IMR-90 (cell line): ENCODE results near the gene SUN1. TPM values are rescaled to one million over a fixed set of nuclear protein-coding genes. Genes with fewer than 3 reads are reported as not detected.

ENCODE experiments used
- ATAC-seq: fragments of 200-7000 bp; cut with Tn5 transposase; 2 replicates; pipeline ENCODE4 v1.9.1; 2020; ENCODE audit warnings: low read depth, mild to moderate bottlenecking, moderate library complexity
- BruUV-seq: library from RNA; stranded (reverse); fragments of 400-500 nt; replicated peaks from 2 replicates; lab custom pipeline; 2021; lab: Mats Ljungman, UMichigan
- CTCF ChIA-PET: fragments of 300-600 bp; formaldehyde crosslinking; extraction: SDS; loops from one replicate; lab custom pipeline; 2021; ENCODE audit warnings: antibody characterized with exemption; lab: Yijun Ruan, JAX
- POLR2A ChIA-PET: fragments of 300-600 bp; sonication (Branson Sonifier 250); formaldehyde crosslinking; loops from one replicate; lab custom pipeline; 2022; ENCODE audit warnings: antibody characterized with exemption; ENCODE audit not compliant: unreplicated experiment; lab: Charles Lee
- DNase-seq: peaks from one replicate; pipeline ENCODE4 v3.0.0; 2013
- H2AFZ ChIP-seq: replicated peaks from 2 replicates; pipeline ENCODE3; 2013; ENCODE audit warnings: low read length, mild to moderate bottlenecking; ENCODE audit not compliant: poor library complexity
- H2AK5ac ChIP-seq: 2 replicates; pipeline ENCODE4 v1.6.1; 2013; ENCODE audit warnings: low read depth, low read length, inconsistent platforms
- H2AK9ac ChIP-seq: replicated peaks from 2 replicates; pipeline ENCODE3; 2013; ENCODE audit warnings: mild to moderate bottlenecking, low read depth, low read length, moderate library complexity; ENCODE audit not compliant: poor library complexity
- H2BK120ac ChIP-seq: 2 replicates; pipeline ENCODE4 v1.6.1; 2013; ENCODE audit warnings: low read depth, low read length, inconsistent platforms
- H2BK15ac ChIP-seq: 3 replicates; pipeline ENCODE4 v1.6.1; 2013; ENCODE audit warnings: low read depth, low read length, inconsistent platforms
- H2BK20ac ChIP-seq: 2 replicates; pipeline ENCODE4 v1.6.1; 2013; ENCODE audit warnings: low read depth, mild to moderate bottlenecking, inconsistent platforms, low read length, moderate library complexity
- H2BK5ac ChIP-seq: 2 replicates; pipeline ENCODE4 v1.6.1; 2013; ENCODE audit warnings: mild to moderate bottlenecking, low read depth, low read length, inconsistent platforms; ENCODE audit not compliant: poor library complexity, severe bottlenecking
- H3K14ac ChIP-seq: replicated peaks from 2 replicates; pipeline ENCODE4 v1.6.1; 2013; ENCODE audit warnings: low read depth, low read length, inconsistent platforms
- H3K18ac ChIP-seq: 2 replicates; pipeline ENCODE4 v1.6.1; 2013; ENCODE audit warnings: low read depth, low read length, control low read depth
- H3K23ac ChIP-seq: 2 replicates; pipeline ENCODE4 v1.6.1; 2013; ENCODE audit warnings: low read depth, low read length, inconsistent platforms
- H3K27ac ChIP-seq: 2 replicates; pipeline ENCODE4 v1.5.1; 2013; ENCODE audit warnings: mild to moderate bottlenecking, control low read depth, low read length; ENCODE audit not compliant: insufficient read depth
- H3K27me3 ChIP-seq: 2 replicates; pipeline ENCODE4 v1.6.1; 2013; ENCODE audit warnings: low read length; ENCODE audit not compliant: control insufficient read depth, insufficient read depth
- H3K36me3 ChIP-seq: 2 replicates; pipeline ENCODE4 v1.6.1; 2013; ENCODE audit warnings: low read length, mixed read lengths; ENCODE audit not compliant: control insufficient read depth, insufficient read depth
- H3K4ac ChIP-seq: 2 replicates; pipeline ENCODE4 v1.6.1; 2013; ENCODE audit warnings: low read depth, low read length, inconsistent platforms
- H3K4me1 ChIP-seq: 2 replicates; pipeline ENCODE4 v1.6.1; 2013; ENCODE audit warnings: low read length, mixed read lengths; ENCODE audit not compliant: control insufficient read depth, insufficient read depth
- H3K4me2 ChIP-seq: 2 replicates; pipeline ENCODE4 v1.6.1; 2013; ENCODE audit warnings: low read depth, mild to moderate bottlenecking, control low read depth, low read length, moderate library complexity
- H3K4me3 ChIP-seq: 2 replicates; pipeline ENCODE4 v1.5.1; 2013; ENCODE audit warnings: low read depth, mild to moderate bottlenecking, control low read depth, low read length, moderate library complexity; ENCODE audit not compliant: insufficient read depth
- H3K56ac ChIP-seq: 2 replicates; pipeline ENCODE4 v1.6.1; 2013; ENCODE audit warnings: low read length, inconsistent platforms; ENCODE audit not compliant: insufficient read depth; ENCODE audit errors: extremely low read depth
- H3K79me1 ChIP-seq, 2 experiments: 2 replicates each; pipeline ENCODE4 v1.6.1; 2013; ENCODE audit warnings: low read length in 2 of 2, inconsistent platforms in 1 of 2, low read depth in 1 of 2
- H3K9ac ChIP-seq: 2 replicates; pipeline ENCODE4 v1.6.1; 2013; ENCODE audit warnings: low read depth, low read length, control low read depth
- H3K9me1 ChIP-seq: 2 replicates; pipeline ENCODE4 v1.6.1; 2013; ENCODE audit warnings: low read length, inconsistent platforms; ENCODE audit not compliant: insufficient read depth
- H3K9me3 ChIP-seq: 2 replicates; pipeline ENCODE4 v1.6.1; 2013; ENCODE audit warnings: low read length; ENCODE audit not compliant: control insufficient read depth, insufficient read depth
- H4K20me1 ChIP-seq: 2 replicates; pipeline ENCODE4 v1.6.1; 2013; ENCODE audit warnings: low read length, inconsistent platforms; ENCODE audit not compliant: insufficient read depth
- H4K5ac ChIP-seq: 2 replicates; pipeline ENCODE4 v1.6.1; 2013; ENCODE audit warnings: mild to moderate bottlenecking, low read depth, low read length, control low read depth
- H4K8ac ChIP-seq, 2 experiments: 2 replicates each; pipeline ENCODE4 v1.6.1; 2013; ENCODE audit warnings: low read depth in 2 of 2, low read length in 2 of 2, control low read depth in 1 of 2, inconsistent platforms in 1 of 2
- H4K91ac ChIP-seq: 2 replicates; pipeline ENCODE4 v1.6.1; 2013; ENCODE audit warnings: low read depth, low read length, inconsistent platforms; ENCODE audit not compliant: insufficient read depth
- CTCF ChIP-seq: conservative IDR thresholded peaks from 2 replicates; pipeline ENCODE4 v1.5.1; 2012; ENCODE audit warnings: mild to moderate bottlenecking, low read depth, low read length, improper control_type of control experiment
- FOS ChIP-seq: fragments of 150-350 bp; IDR thresholded peaks from 2 replicates; pipeline ENCODE4 v1.6.1; 2016; ENCODE audit warnings: low read depth, low read length
- MAZ ChIP-seq: IDR thresholded peaks from 2 replicates; pipeline ENCODE4 v1.6.1; 2012; ENCODE audit warnings: low read depth, mild to moderate bottlenecking, low read length, improper control_type of control experiment, moderate library complexity, borderline replicate concordance
- MXI1 ChIP-seq: IDR thresholded peaks from 2 replicates; pipeline ENCODE4 v1.6.1; 2012; ENCODE audit warnings: low read depth, mild to moderate bottlenecking, low read length, moderate library complexity, borderline replicate concordance
- NFE2L2 ChIP-seq: fragments of 150-350 bp; IDR thresholded peaks from 2 replicates; pipeline ENCODE4 v1.6.1; 2016; ENCODE audit warnings: low read depth, mild to moderate bottlenecking, low read length
- POLR2A ChIP-seq: IDR thresholded peaks from 2 replicates; pipeline ENCODE4 v1.6.1; 2012; ENCODE audit warnings: mild to moderate bottlenecking, low read depth, low read length
- RCOR1 ChIP-seq: IDR thresholded peaks from 2 replicates; pipeline ENCODE4 v1.6.1; 2012; ENCODE audit warnings: mild to moderate bottlenecking, low read length, improper control_type of control experiment; ENCODE audit not compliant: insufficient replicate concordance
- RFX5 ChIP-seq: IDR thresholded peaks from 2 replicates; pipeline ENCODE4 v1.8.0; 2012; ENCODE audit warnings: low read depth, mild to moderate bottlenecking, low read length, moderate library complexity
- SMC3 ChIP-seq: fragments of 150-350 bp; IDR thresholded peaks from 2 replicates; pipeline ENCODE4 v1.6.1; 2016; ENCODE audit warnings: low read depth, mild to moderate bottlenecking, antibody characterized with exemption, low read length, moderate library complexity
- WGBS, 2 experiments: methylation state at CpG; one replicate each; pipeline versions ENCODE4 v1.1.5 to v1.1.7; 2013; ENCODE audit warnings: missing lambda C conversion rate in 2 of 2; ENCODE audit not compliant: insufficient read length in 1 of 2; ENCODE audit errors: extremely low coverage in 2 of 2; 5-methylcytosine and 5-hydroxymethylcytosine counted together
- dilution Hi-C: fragments of 300-500 bp; cut with HindIII; formaldehyde crosslinking; loops from one replicate; pipeline ENCODE4 v1.14.3; 2018; ENCODE audit warnings: low sequenced_read_pairs; ENCODE audit not compliant: unreplicated experiment
- in situ Hi-C: fragments of 300-500 bp; cut with MboI; formaldehyde crosslinking; loops from 3 replicates; pipeline ENCODE4 v1.14.3; 2019; ENCODE audit warnings: low sequenced_read_pairs, inconsistent platforms, mixed read lengths
- intact Hi-C: fragments of 100-400 bp; cut with micrococcal nuclease; formaldehyde crosslinking; loops from 2 replicates; pipeline ENCODE4 v1.10.0; 2022
- polyA plus RNA-seq, 3 experiments: library from polyadenylated mRNA; depleted of rRNA; stranded (reverse); fragments of >200 nt; gene quantifications; 2 replicates each; pipeline ENCODE4 v1.2.3, GENCODE V29; 2012; ENCODE audit warnings: low replicate concordance in 1 of 3
- total RNA-seq: library from RNA; depleted of rRNA; stranded (reverse); fragments of >200 nt; gene quantifications from 2 replicates; pipeline ENCODE4 v1.2.3, GENCODE V29; 2012

Gene SUN1
- total and polyA plus RNA-seq, 2 of the 4 experiments (the other 2 are of a cell fraction): 113 to 239 TPM

GRCh38 chr7:879706-880105, 47.4 kb downstream of the SUN1 start (continued):
- TF ChIP-seq FOS: no peak
- no peak for TF ChIP-seq MAZ
- no peak for TF ChIP-seq MXI1
- no peak for TF ChIP-seq NFE2L2
- TF ChIP-seq POLR2A: no peak

- no peak overlapping the region for H3K18ac ChIP-seq
- H2AK9ac ChIP-seq: peak overlapping the region; percentile 65
- H4K20me1 ChIP-seq: peaks cover 57% of the 10 kb centered on the region
- no peaks in the 10 kb centered on the region for H3K27me3 ChIP-seq
- no peak overlapping the region for H3K23ac ChIP-seq
- H3K4me1 ChIP-seq: peaks cover 4% of the 10 kb centered on the region
- no peak overlapping the region for H3K27ac ChIP-seq
- no peak overlapping the region for H3K4ac ChIP-seq
- H3K9me1 ChIP-seq: peaks cover 9% of the 10 kb centered on the region
- no peak overlapping the region for H3K9ac ChIP-seq
- peaks cover 4 to 69% of the 10 kb centered on the region in 2 experiments for H3K79me1 ChIP-seq
- peaks cover 6% of the 10 kb centered on the region for H3K36me3 ChIP-seq
- ATAC-seq: no peak
- TF ChIP-seq RCOR1 (no peak), CTCF (no peak), RFX5 (no peak), MAZ (no peak), SMC3 (no peak)
- H4K91ac ChIP-seq: no peak overlapping the region
- no peak overlapping the region for H3K4me2 ChIP-seq
- BruUV-seq: no TSS peak
- in situ Hi-C loops (no loop called here), dilution Hi-C loops (no loop called here), intact Hi-C loops (no loop called here)
- H2AK5ac ChIP-seq: no peak overlapping the region
- H2AFZ ChIP-seq: no peak overlapping the region
- no peak overlapping the region for H2BK20ac ChIP-seq
- H4K8ac ChIP-seq: no peak overlapping the region
- DNase-seq: no peak
- no peak overlapping the region for H2BK15ac ChIP-seq
- POLR2A ChIA-PET: no interaction called here
- 80% methylated on average over 9 of the region's 15 CpGs; no CpG with 5 or more reads in 1 of the 2 experiments for whole genome bisulfite sequencing, 2 experiments
- no peak overlapping the region for H2BK120ac ChIP-seq
- CTCF ChIA-PET: no interaction called here
- H3K4me3 ChIP-seq: no peak overlapping the region
- H4K5ac ChIP-seq: no peak overlapping the region
- H3K14ac ChIP-seq: no peak overlapping the region
- no peaks in the 10 kb centered on the region for H3K9me3 ChIP-seq
- no peak overlapping the region for H3K56ac ChIP-seq
- H2BK5ac ChIP-seq: no peak overlapping the region
These were observed 48.2 kb downstream of the SUN1 start for GRCh38 chr7:880450-880849.
